ENCODE results near the gene DPY19L3.

DPY19L3 gene

GRCh38 chr19:32363632-32364031 lies 41.9 kb upstream of the DPY19L3 start:
- TF ChIP-seq, protein P1, sequence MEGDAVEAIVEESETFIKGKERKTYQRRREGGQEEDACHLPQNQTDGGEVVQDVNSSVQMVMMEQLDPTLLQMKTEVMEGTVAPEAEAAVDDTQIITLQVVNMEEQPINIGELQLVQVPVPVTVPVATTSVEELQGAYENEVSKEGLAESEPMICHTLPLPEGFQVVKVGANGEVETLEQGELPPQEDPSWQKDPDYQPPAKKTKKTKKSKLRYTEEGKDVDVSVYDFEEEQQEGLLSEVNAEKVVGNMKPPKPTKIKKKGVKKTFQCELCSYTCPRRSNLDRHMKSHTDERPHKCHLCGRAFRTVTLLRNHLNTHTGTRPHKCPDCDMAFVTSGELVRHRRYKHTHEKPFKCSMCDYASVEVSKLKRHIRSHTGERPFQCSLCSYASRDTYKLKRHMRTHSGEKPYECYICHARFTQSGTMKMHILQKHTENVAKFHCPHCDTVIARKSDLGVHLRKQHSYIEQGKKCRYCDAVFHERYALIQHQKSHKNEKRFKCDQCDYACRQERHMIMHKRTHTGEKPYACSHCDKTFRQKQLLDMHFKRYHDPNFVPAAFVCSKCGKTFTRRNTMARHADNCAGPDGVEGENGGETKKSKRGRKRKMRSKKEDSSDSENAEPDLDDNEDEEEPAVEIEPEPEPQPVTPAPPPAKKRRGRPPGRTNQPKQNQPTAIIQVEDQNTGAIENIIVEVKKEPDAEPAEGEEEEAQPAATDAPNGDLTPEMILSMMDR (IDR thresholded peaks at IDR 0.05): no peak

DNA sequence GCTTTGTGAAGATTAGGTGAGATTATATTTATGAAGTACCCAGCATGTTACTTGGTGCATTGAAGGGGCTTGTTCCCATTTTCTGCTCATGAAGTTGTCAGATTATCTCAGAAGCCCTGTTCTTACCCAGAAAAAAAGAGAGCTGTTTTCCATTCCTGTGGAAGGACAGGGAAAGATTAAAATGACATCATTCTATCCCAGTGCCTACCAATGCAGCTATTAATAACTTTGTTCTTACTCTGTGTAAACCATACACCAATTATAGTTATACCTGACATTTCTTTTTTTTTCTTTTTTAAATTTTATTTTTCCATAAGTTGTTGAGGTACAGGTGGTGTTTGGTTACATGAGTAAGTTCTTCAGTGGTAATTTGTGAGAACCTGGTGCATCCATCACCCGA lies 41.5 kb upstream of the DPY19L3 start:
- TF ChIP-seq, protein P1 (IDR thresholded peaks at IDR 0.05): no peak

DNA sequence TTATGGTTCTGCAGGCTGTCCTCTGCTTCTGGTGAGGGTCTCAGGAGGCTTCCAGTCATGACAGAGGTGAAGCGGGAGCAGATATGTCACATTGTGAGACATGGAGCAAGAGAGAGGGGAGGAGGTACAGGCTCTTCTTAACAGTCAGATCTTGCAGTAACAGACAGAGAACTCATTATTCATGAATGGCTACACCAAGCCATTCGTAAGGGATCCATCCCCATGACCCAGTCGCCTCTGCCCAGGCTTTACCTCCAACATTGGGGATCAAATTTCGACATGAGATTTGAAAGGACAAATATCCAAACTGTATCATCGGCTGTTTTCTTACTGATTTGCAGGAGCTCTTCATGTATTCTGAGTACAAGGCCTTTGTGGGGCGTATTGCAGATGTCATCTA lies 38.5 kb upstream of the DPY19L3 start:
- TF ChIP-seq, protein P1 (IDR thresholded peaks at IDR 0.05): no peak

DNA sequence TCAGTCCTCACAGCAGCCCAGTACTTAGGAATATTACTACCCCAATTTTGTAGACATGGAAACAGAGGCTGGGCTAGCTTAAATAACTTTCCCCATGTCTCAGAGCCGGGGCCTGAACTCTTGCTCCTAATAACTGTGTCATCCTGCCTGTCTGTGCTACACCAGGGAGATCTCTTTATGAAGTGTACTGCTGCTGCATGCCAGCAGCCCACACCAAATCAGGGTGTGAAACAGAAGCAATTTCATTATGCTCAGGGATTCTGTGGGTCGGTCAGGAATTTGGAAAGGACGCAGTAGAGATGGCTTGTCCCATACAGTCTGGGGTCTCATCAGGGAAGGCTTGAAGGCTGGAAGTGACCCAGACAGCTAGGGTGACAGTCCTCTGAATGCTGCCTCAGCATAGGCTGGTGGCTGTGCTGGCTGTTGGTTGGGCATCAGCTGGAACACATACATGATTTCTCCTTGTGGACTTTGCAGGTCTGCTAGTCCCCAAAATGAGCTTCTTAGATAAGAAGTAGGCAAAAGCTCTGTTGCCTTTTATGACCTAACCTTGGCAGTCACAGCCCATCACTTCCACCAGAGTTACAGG lies 37.5 kb upstream of the DPY19L3 start:
- TF ChIP-seq, protein P1 (IDR thresholded peaks at IDR 0.05): no peak

GRCh38 chr19:32368787-32369186 lies 36.8 kb upstream of the DPY19L3 start:
- TF ChIP-seq, protein P1 (IDR thresholded peaks at IDR 0.05): no peak

- TF ChIP-seq, protein P1 (IDR thresholded peaks at IDR 0.05): no peak
Measured at GRCh38 chr19:32372726-32373517, 32.6 kb upstream of the DPY19L3 start.

DNA sequence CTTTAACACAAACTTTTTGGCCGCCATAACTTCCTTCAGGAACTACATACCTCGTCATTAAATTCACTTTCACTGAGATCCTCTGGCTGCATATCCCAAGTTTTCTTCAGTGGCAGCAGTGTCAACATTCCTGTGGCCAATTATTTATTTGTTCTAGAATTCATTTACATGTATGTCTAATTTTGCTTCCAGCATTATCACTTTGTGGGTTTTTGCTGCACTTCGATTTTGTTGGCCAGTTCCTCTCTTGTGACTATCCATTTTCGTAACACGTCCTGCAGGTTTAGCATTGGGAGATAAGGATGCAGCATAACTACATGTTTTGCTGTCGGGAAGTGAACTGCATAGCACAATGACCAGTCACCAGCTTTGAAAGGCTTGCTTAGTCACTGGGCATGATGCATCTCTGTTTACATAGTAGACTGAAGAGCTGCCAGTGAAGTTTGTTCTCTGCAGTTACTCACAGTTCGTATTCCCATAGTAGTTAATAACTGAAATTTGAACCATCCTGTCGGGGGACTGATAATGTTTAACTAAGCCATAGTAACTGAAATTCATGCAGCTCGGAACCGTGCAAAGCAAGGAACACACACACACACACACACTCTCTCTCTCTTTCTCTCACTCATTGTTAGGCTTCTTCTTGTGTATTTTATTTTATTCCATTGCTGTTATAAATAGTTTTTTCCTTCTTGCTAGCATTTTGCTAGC lies 31.8 kb upstream of the DPY19L3 start:
- TF ChIP-seq, protein P1 (IDR thresholded peaks at IDR 0.05): no peak

All from LNCAP (cell line).